ENCODE data around the gene GXYLT2.

DNA sequence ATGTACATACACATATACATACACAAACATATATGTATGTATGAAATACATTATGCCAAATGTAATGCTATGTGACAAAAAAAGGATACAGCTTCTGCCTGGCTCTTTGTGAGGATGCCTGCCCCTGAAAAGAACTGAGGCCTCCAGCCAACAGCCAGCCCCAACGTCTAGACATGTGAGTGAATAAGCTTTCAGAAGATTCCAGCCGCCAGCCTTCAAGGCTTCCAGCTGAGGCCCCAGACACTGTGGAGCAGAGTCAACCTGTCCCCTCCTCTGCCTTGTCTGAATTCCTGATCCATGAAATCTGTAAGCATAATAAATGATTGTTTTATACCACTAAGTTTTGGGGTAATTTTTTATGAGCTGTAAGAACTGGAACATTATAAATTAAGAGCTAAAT lies 24.7 kb downstream of the GXYLT2 start:
- TF ChIP-seq, protein P1, sequence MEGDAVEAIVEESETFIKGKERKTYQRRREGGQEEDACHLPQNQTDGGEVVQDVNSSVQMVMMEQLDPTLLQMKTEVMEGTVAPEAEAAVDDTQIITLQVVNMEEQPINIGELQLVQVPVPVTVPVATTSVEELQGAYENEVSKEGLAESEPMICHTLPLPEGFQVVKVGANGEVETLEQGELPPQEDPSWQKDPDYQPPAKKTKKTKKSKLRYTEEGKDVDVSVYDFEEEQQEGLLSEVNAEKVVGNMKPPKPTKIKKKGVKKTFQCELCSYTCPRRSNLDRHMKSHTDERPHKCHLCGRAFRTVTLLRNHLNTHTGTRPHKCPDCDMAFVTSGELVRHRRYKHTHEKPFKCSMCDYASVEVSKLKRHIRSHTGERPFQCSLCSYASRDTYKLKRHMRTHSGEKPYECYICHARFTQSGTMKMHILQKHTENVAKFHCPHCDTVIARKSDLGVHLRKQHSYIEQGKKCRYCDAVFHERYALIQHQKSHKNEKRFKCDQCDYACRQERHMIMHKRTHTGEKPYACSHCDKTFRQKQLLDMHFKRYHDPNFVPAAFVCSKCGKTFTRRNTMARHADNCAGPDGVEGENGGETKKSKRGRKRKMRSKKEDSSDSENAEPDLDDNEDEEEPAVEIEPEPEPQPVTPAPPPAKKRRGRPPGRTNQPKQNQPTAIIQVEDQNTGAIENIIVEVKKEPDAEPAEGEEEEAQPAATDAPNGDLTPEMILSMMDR (conservative IDR thresholded peaks at IDR 0.05; ENCODE audit: low read depth in 2 of 2), result no peak
- TF ChIP-seq CREB1 (CRISPR knock-in tag; IDR thresholded peaks at IDR 0.05; ENCODE audit: low read depth) (no peak), JUNB (IDR thresholded peaks at IDR 0.05; ENCODE audit: unreplicated experiment) (no peak), POLR2AphosphoS5 (IDR thresholded peaks at IDR 0.05; ENCODE audit: low read depth) (no peak), EZH2 (IDR thresholded peaks at IDR 0.05; ENCODE audit: low read depth, unreplicated experiment) (no peak), ZNF331 (CRISPR knock-in tag; IDR thresholded peaks at IDR 0.05; ENCODE audit: low read depth) (no peak), EZH2phosphoT487 (IDR thresholded peaks at IDR 0.05; ENCODE audit: unreplicated experiment) (no peak), STAT1 (IDR thresholded peaks at IDR 0.05; ENCODE audit: unreplicated experiment) (no peak), NANOG (IDR thresholded peaks at IDR 0.05; ENCODE audit: borderline replicate concordance) (no peak)
- TF ChIP-seq, protein P2, sequence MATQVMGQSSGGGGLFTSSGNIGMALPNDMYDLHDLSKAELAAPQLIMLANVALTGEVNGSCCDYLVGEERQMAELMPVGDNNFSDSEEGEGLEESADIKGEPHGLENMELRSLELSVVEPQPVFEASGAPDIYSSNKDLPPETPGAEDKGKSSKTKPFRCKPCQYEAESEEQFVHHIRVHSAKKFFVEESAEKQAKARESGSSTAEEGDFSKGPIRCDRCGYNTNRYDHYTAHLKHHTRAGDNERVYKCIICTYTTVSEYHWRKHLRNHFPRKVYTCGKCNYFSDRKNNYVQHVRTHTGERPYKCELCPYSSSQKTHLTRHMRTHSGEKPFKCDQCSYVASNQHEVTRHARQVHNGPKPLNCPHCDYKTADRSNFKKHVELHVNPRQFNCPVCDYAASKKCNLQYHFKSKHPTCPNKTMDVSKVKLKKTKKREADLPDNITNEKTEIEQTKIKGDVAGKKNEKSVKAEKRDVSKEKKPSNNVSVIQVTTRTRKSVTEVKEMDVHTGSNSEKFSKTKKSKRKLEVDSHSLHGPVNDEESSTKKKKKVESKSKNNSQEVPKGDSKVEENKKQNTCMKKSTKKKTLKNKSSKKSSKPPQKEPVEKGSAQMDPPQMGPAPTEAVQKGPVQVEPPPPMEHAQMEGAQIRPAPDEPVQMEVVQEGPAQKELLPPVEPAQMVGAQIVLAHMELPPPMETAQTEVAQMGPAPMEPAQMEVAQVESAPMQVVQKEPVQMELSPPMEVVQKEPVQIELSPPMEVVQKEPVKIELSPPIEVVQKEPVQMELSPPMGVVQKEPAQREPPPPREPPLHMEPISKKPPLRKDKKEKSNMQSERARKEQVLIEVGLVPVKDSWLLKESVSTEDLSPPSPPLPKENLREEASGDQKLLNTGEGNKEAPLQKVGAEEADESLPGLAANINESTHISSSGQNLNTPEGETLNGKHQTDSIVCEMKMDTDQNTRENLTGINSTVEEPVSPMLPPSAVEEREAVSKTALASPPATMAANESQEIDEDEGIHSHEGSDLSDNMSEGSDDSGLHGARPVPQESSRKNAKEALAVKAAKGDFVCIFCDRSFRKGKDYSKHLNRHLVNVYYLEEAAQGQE (IDR thresholded peaks at IDR 0.05; ENCODE audit: unreplicated experiment), result no peak
- TF ChIP-seq, protein P3, sequence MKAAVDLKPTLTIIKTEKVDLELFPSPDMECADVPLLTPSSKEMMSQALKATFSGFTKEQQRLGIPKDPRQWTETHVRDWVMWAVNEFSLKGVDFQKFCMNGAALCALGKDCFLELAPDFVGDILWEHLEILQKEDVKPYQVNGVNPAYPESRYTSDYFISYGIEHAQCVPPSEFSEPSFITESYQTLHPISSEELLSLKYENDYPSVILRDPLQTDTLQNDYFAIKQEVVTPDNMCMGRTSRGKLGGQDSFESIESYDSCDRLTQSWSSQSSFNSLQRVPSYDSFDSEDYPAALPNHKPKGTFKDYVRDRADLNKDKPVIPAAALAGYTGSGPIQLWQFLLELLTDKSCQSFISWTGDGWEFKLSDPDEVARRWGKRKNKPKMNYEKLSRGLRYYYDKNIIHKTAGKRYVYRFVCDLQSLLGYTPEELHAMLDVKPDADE (IDR thresholded peaks at IDR 0.05), result no peak
- TF ChIP-seq, protein P4, sequence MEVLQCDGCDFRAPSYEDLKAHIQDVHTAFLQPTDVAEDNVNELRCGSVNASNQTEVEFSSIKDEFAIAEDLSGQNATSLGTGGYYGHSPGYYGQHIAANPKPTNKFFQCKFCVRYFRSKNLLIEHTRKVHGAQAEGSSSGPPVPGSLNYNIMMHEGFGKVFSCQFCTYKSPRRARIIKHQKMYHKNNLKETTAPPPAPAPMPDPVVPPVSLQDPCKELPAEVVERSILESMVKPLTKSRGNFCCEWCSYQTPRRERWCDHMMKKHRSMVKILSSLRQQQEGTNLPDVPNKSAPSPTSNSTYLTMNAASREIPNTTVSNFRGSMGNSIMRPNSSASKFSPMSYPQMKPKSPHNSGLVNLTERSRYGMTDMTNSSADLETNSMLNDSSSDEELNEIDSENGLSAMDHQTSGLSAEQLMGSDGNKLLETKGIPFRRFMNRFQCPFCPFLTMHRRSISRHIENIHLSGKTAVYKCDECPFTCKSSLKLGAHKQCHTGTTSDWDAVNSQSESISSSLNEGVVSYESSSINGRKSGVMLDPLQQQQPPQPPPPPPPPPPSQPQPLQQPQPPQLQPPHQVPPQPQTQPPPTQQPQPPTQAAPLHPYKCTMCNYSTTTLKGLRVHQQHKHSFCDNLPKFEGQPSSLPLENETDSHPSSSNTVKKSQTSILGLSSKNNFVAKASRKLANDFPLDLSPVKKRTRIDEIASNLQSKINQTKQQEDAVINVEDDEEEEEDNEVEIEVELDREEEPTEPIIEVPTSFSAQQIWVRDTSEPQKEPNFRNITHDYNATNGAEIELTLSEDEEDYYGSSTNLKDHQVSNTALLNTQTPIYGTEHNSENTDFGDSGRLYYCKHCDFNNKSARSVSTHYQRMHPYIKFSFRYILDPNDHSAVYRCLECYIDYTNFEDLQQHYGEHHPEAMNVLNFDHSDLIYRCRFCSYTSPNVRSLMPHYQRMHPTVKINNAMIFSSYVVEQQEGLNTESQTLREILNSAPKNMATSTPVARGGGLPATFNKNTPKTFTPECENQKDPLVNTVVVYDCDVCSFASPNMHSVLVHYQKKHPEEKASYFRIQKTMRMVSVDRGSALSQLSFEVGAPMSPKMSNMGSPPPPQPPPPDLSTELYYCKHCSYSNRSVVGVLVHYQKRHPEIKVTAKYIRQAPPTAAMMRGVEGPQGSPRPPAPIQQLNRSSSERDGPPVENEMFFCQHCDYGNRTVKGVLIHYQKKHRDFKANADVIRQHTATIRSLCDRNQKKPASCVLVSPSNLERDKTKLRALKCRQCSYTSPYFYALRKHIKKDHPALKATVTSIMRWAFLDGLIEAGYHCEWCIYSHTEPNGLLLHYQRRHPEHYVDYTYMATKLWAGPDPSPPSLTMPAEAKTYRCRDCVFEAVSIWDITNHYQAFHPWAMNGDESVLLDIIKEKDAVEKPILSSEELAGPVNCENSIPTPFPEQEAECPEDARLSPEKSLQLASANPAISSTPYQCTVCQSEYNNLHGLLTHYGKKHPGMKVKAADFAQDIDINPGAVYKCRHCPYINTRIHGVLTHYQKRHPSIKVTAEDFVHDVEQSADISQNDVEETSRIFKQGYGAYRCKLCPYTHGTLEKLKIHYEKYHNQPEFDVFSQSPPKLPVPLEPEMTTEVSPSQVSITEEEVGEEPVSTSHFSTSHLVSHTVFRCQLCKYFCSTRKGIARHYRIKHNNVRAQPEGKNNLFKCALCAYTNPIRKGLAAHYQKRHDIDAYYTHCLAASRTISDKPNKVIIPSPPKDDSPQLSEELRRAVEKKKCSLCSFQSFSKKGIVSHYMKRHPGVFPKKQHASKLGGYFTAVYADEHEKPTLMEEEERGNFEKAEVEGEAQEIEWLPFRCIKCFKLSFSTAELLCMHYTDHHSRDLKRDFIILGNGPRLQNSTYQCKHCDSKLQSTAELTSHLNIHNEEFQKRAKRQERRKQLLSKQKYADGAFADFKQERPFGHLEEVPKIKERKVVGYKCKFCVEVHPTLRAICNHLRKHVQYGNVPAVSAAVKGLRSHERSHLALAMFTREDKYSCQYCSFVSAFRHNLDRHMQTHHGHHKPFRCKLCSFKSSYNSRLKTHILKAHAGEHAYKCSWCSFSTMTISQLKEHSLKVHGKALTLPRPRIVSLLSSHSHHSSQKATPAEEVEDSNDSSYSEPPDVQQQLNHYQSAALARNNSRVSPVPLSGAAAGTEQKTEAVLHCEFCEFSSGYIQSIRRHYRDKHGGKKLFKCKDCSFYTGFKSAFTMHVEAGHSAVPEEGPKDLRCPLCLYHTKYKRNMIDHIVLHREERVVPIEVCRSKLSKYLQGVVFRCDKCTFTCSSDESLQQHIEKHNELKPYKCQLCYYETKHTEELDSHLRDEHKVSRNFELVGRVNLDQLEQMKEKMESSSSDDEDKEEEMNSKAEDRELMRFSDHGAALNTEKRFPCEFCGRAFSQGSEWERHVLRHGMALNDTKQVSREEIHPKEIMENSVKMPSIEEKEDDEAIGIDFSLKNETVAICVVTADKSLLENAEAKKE (CRISPR knock-in tag; IDR thresholded peaks at IDR 0.05), result no peak

Measured in GM23338 (cell line).